ENCODE data around the gene PRR16.

The PRR16 gene

GRCh38 chr5:120604884-120605283, 140.8 kb downstream of the PRR16 start:
- DNase-seq = no peak
- H3K4me2 ChIP-seq (ENCODE audit: low read depth, low read length) = no peak overlapping the region
- no peaks in the 10 kb centered on the region for H3K9me3 ChIP-seq (replicated peaks; ENCODE audit: insufficient read depth, low read length)
- H4K20me1 ChIP-seq (ENCODE audit: insufficient read depth, low read length) = no peaks in the 10 kb centered on the region
- no peaks in the 10 kb centered on the region for H3K36me3 ChIP-seq (replicated peaks; ENCODE audit: insufficient read depth, low read length)
- no peak overlapping the region for H3K4me3 ChIP-seq (ENCODE audit: low read length)
- TF ChIP-seq EZH2 (optimal IDR thresholded peaks at IDR 0.05; ENCODE audit: low read depth, low read length) (no peak), CTCF (IDR thresholded peaks at IDR 0.05; ENCODE audit: low read length) (no peak), EZH2phosphoT487 (IDR thresholded peaks at IDR 0.05; ENCODE audit: low read length) (no peak)
- H3K4me1 ChIP-seq (ENCODE audit: low read length) = no peaks in the 10 kb centered on the region
- no peaks in the 10 kb centered on the region for H3K27me3 ChIP-seq (replicated peaks; ENCODE audit: insufficient read depth, low read length)
- H3K9ac ChIP-seq (ENCODE audit: low read length) = no peak overlapping the region
- H2AFZ ChIP-seq (ENCODE audit: low read length) = no peak overlapping the region
- H3K27ac ChIP-seq (ENCODE audit: low read length) = no peak overlapping the region
- no peaks in the 10 kb centered on the region for H3K9me2 ChIP-seq (replicated peaks; ENCODE audit: insufficient read depth, low read length)
- H3F3A ChIP-seq (ENCODE audit: insufficient read depth, low read length) = no peaks in the 10 kb centered on the region
- H3K79me2 ChIP-seq (ENCODE audit: low read length) = no peaks in the 10 kb centered on the region

DNA sequence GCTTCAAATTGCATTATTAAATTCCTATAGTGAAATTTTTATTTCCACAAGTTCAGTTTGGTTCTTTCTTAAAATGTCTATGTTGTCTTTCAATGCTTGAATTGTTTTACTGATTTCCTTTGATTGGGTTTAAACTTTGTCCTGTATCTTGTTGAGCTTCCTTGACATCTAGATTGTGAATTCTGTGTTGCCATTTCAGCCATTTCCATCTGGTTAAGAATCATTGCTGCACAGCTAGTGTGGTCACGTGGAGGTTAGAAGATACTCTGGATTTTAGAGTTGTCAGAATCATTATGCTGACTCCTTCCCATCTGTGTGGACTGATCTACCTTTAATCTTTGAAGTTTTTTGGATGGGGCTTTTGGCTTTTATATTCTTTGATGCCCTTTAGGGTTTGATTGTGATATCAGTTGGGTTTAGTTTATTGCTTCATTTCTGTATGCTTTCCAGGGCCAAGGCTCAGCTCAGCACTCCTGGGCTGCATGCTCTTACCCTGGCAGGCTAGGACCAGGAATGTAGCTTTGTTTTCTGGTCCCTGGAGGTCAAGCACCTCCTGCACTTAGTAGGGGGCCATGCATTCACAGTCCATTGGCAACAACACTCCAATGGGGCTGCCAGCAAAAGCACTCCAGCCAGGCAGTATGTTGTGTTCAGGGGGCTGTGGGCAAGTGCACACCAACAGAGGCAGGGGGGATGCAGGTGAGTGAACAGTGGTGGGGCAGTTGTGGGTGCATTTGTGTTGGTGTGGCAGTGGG, 141.4 kb downstream of the PRR16 start:
- Histone ChIP-seq H3K36me3 (replicated peaks; ENCODE audit: insufficient read depth, low read length) (no peaks in the 10 kb centered on the region), H4K20me1 (ENCODE audit: insufficient read depth, low read length) (no peaks in the 10 kb centered on the region), H3K27me3 (replicated peaks; ENCODE audit: insufficient read depth, low read length) (no peaks in the 10 kb centered on the region), H2AFZ (ENCODE audit: low read length) (no peak overlapping the region), H3K27ac (ENCODE audit: low read length) (no peak overlapping the region), H3K79me2 (ENCODE audit: low read length) (no peaks in the 10 kb centered on the region), H3K9ac (ENCODE audit: low read length) (no peak overlapping the region), H3K4me3 (ENCODE audit: low read length) (no peak overlapping the region), H3K4me1 (ENCODE audit: low read length) (no peaks in the 10 kb centered on the region), H3K4me2 (ENCODE audit: low read depth, low read length) (no peak overlapping the region), H3F3A (ENCODE audit: insufficient read depth, low read length) (no peaks in the 10 kb centered on the region), H3K9me3 (replicated peaks; ENCODE audit: insufficient read depth, low read length) (no peaks in the 10 kb centered on the region), H3K9me2 (replicated peaks; ENCODE audit: insufficient read depth, low read length) (no peaks in the 10 kb centered on the region)
- DNase-seq = no peak
- TF ChIP-seq EZH2phosphoT487 (IDR thresholded peaks at IDR 0.05; ENCODE audit: low read length) (no peak), EZH2 (optimal IDR thresholded peaks at IDR 0.05; ENCODE audit: low read depth, low read length) (no peak), CTCF (IDR thresholded peaks at IDR 0.05; ENCODE audit: low read length) (no peak)

DNA sequence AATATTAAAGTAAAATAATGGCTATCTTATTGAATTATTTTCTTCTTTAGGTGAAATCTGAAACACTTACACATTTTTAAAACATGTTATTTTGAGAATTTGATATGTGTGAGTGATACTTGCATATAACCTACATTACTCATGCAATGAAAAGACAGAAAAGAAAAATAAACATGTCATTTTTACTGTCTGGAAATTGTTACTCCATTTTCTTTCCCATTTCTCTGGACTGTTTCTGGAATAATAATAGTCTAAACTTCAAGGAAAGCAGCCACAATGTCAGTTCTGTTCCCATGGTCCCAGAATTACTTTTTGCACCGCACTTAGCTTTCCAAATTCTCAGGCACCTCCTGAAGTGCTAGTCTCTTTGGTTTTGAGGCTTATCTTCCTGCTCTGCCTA, 145.5 kb downstream of the PRR16 start:
- no peaks in the 10 kb centered on the region for H3K79me2 ChIP-seq (ENCODE audit: low read length)
- no peak overlapping the region for H3K27ac ChIP-seq (ENCODE audit: low read length)
- no peak overlapping the region for H2AFZ ChIP-seq (ENCODE audit: low read length)

More for the DNA sequence above, 145.5 kb downstream of the PRR16 start:
- no peak for DNase-seq
- no peak for TF ChIP-seq EZH2 (optimal IDR thresholded peaks at IDR 0.05; ENCODE audit: low read depth, low read length)
- no peak for TF ChIP-seq CTCF (IDR thresholded peaks at IDR 0.05; ENCODE audit: low read length)
- no peak for TF ChIP-seq EZH2phosphoT487 (IDR thresholded peaks at IDR 0.05; ENCODE audit: low read length)
- no peak overlapping the region for H3K4me3 ChIP-seq (ENCODE audit: low read length)
- H3K9me2 ChIP-seq (replicated peaks; ENCODE audit: insufficient read depth, low read length) = no peaks in the 10 kb centered on the region
- H4K20me1 ChIP-seq (ENCODE audit: insufficient read depth, low read length) = no peaks in the 10 kb centered on the region
- no peaks in the 10 kb centered on the region for H3K36me3 ChIP-seq (replicated peaks; ENCODE audit: insufficient read depth, low read length)
- no peaks in the 10 kb centered on the region for H3K27me3 ChIP-seq (replicated peaks; ENCODE audit: insufficient read depth, low read length)
- no peaks in the 10 kb centered on the region for H3K9me3 ChIP-seq (replicated peaks; ENCODE audit: insufficient read depth, low read length)
- no peaks in the 10 kb centered on the region for H3F3A ChIP-seq (ENCODE audit: insufficient read depth, low read length)
- no peak overlapping the region for H3K9ac ChIP-seq (ENCODE audit: low read length)
- no peak overlapping the region for H3K4me2 ChIP-seq (ENCODE audit: low read depth, low read length)
- H3K4me1 ChIP-seq (ENCODE audit: low read length) = no peaks in the 10 kb centered on the region
